GM21367 (cell line): Measurements from ENCODE around the gene WAS.
"Not testable (repeated sequence)": the region's sequence is repeated elsewhere in the genome, so short reads cannot be mapped to it uniquely, and the experiment has no call there.

Experiments
- ATAC-seq: cut with Tn5 transposase; IDR thresholded peaks from one replicate; pipeline ENCODE4 v1.9.1; 2021; ENCODE audit not compliant: unreplicated experiment

The WAS gene

DNA sequence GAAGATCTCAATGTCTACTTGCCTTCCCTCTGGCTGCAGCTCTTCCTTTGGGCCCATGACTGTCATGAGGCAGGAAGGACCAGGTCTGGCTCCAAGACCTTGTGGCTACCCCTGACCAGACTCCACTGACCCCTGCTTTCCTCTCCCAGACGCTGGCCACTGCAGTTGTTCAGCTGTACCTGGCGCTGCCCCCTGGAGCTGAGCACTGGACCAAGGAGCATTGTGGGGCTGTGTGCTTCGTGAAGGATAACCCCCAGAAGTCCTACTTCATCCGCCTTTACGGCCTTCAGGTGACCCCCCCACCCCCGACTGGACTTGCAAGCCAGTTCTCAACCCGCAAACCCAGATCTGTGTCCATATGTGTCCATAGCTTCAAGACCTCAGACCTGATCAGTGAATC lies 535 bp downstream of the WAS start:
- ATAC-seq = no peak

DNA sequence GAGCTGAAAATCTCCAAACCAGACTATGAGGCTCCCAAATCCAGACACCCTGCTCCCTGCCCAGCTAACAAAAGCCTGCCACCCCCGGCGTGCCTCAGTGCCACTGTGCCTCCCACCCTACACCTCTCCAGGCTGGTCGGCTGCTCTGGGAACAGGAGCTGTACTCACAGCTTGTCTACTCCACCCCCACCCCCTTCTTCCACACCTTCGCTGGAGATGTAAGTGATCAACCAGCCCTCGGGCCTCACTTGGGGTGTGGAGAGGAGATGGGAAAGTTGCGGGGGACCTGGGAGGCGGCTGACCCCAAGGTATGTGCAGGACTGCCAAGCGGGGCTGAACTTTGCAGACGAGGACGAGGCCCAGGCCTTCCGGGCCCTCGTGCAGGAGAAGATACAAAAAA lies 1.8 kb downstream of the WAS start:
- no peak for ATAC-seq

DNA sequence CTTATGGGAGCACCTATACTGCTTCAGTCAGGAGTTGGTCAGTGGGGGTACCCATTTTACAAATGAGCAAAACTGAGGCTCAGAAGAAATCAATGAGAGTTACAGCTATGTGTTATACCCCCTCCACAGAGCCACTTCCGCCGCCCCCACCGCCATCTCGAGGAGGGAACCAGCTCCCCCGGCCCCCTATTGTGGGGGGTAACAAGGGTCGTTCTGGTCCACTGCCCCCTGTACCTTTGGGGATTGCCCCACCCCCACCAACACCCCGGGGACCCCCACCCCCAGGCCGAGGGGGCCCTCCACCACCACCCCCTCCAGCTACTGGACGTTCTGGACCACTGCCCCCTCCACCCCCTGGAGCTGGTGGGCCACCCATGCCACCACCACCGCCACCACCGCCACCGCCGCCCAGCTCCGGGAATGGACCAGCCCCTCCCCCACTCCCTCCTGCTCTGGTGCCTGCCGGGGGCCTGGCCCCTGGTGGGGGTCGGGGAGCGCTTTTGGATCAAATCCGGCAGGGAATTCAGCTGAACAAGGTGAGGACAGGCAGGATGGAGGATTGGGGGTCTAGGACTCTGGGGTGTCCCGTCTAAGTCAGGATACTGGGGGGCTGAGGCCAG lies 5.0 kb downstream of the WAS start:
- no peak for ATAC-seq

DNA sequence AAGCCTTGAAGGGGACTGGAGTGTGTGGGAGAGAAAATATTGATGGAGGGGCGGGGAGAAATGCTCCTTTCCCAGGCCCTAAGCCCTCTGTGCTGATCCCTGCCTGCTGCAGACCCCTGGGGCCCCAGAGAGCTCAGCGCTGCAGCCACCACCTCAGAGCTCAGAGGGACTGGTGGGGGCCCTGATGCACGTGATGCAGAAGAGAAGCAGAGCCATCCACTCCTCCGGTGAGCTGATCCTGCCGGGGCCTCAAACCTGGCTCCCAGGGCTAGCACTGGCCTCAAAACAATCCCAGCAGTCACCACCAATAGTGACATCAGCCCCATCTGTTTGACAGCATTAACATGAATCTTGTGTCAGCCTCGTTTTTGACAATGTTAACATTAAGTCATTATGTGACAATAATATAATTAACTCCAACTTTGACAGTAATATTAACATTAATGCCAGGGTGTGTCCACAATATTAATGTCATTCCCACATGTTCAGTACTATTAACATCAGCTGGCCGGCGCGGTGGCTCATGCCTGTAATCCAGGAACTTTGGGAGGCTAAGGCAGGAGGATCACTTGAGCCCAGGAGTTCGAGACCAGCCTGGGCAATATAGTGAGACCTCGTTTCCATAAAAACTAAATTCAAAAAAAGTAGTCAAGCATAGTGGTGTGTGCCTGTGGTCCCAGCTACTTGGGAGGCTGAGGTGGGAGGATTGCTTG lies 5.8 kb downstream of the WAS start:
- ATAC-seq = no peak

DNA sequence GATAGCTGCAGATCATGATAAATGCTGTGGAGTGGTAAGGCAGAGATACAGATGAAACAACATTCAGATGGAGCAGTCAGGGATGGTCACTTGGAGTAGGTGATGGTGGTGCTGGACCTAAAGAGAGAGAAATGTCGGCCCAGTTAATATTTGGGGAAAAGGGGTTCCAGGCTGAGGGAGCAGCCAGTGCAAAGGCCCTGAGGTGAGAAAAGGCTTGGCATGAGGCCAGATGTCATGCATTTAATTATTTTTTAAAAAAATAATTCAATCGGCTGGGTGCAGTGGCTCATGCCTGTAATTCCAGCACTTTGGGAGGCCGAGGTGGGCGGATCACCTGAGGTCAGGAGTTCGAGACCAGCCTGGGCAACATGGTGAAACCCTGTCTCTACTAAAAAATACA lies 8.1 kb downstream of the WAS start:
- not testable (repeated sequence) for ATAC-seq

DNA sequence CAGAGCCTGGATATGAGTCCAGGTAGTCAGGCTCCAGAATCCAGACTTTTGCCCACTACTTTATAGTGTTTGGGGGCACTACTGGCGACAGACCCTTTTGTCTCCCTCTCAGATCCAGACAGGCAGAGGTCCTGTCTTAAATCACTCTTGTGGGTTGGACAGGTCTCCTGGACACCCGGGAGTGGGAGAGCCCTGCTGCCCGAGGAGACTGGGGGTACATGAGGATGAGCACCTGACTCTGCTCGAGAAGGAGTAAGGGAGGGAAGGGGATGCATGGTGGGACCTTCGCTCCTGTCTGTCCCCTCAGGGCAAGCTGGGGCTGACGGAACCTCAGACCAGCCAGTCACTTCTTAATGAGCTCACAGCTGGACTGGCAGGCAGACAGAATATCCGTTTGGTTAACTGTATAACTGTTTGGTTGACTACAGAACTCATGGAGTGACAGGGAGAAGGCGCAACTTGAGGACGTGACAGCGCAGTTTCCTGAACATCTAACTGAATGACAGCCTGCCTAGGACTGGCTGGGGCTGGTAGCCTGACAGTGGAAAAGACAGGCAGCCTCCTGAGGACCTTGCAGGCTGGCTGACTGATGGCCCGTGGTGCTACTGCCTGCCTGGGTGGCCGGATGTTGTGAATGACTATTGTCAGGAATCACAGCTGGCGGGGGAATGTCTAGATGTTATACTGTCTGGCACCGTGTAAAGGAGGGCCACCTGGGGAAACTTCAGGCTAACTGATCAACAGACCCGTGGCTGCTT lies 11.4 kb downstream of the WAS start:
- no peak for ATAC-seq

DNA sequence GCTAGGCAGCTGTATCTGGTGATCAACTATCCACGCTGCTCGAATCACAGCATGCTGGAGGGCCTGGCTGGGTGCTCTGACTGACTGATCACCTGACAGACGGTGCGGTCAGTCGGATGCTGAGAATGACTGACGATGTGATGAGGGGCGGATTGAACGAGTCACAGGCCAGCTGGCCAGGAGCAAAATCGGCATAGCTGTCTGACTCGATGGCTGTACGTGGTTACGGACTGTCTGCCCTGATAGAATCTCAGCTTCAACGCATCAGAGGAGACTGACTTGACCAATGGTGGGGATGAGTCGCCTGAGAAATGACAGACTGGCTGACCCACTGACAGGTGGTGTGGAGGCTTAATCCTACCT lies 11.9 kb downstream of the WAS start:
- ATAC-seq = no peak

DNA sequence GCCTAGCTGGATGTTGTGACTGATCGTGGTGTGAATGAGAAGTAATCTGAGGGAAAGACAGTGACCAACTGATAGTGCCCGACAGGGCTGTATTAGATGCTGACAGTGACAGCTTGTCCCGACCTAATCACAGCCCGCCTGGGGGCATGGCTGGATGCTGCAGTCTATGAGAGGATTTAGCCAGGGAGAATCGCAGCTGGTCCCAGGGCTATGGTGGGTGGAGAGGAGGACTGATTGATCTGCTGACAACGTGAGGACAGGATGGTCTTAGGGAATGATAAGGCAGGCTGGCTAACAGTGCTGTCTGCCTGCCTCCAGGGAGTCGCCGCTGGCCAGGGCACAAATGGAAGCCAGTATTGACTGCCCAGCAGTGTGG lies 12.3 kb downstream of the WAS start:
- no peak for ATAC-seq

DNA sequence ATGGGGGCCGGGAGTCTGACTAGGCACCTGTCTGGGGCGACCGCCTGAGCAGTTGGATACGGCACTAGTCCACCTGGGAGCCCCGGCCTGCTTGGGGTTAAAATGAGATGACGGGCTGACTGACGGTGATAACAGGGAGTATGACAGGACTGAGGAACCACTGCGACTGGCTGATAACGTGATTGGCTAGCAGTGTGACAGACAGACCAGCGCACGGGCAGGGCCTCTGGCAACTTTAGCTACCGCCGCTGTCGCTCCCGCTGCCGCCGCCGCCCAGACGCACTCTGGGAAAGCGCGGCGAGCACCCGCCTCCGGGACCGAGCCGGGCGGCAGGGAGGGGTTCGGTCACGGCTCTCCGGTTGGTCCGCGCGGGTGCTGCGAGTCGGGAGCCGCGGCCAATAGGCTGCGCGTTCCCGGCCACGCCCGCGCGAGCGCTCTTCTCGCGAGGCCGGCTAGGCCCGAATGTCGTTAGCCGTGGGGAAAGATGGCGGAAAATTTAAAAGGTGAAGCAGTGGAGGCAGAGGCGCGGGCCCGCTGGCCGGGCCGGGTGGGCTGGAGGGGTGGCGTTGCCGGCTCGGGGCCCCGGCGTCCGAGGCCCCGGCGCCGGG lies 12.8 kb downstream of the WAS start, which contains the start of gene SUV39H1:
SUV39H1 (plus strand) TSS at position 434 of the 608 bp plus-strand sequence; CDS start at position 485, 51 bp downstream.
- peak; percentile 91 for ATAC-seq

DNA sequence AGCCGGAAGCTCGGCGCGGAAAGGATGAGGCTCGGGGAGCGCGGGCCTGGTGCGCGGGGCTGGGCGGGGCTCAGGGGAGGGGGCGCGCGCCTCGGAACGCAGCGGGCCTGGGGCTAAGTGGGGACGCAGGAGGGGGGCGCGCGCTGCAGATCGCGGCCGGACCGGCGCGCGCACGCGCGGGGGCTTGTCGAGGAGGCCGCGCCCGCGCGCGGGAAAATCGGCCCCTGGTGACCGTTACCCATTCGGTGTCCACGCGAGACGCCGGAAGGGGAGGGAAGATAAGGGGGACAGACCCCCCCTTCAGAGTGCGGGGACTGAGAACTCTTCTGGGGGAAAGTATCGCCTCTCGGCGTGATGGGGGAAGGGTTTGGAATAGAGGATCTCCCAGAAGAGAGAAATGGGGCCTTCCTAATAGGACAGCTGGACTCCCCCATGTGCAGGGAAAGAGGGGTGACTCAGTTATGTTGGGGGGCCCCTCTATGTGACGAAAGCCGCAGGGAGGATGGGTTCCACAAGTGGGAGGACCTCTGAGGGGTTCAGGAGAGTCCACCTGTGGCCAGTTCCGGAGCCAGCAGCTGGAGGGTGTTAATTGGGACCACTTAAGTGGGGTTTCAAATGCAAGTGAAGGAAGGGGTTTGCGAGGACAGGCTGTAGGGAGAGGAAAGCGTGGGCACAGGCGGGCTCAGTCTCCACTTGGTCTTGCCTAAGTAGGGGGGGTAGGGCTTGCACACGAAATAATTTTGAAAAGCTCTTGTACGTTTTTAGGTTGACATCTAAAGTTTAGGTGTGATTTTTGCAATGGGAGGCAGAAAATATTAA lies 13.5 kb downstream of the WAS start:
- ATAC-seq = no peak

DNA sequence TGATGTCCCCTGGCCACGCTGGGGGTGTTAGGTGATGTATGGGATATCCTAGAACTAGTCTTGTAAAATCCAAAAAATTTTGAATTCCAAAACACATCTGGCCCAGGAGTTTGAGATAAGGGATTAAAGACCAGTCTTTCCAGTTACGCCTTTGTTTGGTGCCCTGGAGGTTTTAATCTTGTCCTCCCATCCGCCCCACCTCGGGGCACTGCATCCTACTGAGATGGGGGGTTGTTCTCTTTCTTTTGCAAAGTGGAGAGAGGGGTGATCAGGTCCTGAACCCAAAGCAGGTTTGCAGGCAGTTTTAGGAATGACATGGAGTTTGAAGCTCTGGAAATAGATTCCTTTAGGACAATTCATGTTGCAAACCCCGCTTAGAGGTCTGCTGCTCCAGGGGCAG lies 14.7 kb downstream of the WAS start:
- no peak for ATAC-seq

DNA sequence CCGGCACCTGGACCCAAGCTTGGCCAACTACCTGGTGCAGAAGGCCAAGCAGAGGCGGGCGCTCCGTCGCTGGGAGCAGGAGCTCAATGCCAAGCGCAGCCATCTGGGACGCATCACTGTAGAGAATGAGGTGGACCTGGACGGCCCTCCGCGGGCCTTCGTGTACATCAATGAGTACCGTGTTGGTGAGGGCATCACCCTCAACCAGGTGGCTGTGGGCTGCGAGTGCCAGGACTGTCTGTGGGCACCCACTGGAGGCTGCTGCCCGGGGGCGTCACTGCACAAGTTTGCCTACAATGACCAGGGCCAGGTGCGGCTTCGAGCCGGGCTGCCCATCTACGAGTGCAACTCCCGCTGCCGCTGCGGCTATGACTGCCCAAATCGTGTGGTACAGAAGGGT lies 16.6 kb downstream of the WAS start:
- ATAC-seq = no peak

DNA sequence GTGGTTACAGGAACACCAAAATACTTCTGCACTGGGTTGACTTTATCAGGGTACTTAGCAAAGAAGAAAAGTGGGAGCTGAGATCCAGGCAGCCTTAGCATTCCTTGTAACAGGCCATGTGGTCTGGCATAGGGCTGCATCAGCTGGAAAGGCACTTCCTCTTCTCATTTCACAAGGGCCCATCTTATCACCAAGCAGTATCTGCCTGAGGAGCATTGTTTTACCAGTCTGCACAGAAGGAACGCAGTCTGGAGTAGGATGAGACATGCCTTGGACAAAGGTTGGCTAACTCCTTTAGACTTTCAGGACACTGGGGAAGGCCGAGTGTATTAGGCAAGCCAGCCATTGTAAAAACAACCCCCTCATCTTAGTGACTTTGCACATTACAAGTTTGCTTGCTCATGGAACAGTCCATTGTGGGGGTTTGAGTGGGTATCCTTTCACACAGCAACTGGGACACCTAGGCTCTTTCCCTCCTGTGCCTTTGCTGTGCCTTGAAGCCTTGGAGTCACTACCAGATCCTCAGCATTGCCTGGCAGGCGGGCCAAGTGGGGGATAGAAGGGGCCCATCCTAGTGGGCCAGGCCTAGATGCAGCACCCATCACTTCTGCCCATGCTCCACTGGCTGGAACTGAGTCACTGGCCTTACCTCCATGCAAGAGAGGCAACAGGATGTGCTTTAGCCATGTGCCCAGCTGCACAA lies 17.5 kb downstream of the WAS start:
- no peak for ATAC-seq

DNA sequence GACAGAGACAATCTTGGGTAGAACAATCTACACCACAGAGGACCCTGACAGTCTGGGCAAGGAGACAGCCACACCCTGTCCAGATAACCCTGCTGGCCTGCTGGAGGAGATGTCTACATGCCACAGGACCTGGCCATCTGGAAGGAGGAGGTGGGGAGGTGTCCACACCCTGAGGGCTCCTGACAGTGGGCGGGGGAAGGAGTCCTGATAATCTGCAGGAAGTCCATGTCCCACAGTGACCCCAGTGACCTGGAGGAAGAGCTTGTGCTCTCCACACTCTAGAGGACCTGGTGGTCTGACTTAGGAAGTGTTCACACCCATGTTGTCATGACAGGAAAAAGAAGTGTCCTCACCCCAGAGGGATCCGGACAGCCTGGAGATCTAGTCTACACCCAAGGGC lies 18.4 kb downstream of the WAS start:
- no peak for ATAC-seq

DNA sequence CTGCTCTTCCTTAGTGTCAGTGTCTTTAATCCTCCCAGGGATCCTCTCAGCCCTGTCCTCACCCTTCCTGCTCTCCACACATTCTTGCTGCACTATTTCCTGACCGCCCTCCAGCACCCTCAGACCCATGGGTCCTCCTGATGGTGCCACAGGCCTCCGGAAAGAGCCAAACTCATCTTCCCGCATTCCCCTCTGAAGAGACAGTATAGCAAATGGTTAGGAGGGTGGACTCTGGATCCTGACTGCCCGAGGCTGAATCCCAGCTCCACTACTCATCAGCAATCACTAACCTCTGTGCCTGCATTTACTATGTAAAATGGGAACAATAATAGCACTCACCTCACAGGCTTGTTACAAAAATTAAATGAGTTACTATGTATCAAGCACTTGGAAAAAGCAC lies 19.1 kb downstream of the WAS start:
- no peak for ATAC-seq

DNA sequence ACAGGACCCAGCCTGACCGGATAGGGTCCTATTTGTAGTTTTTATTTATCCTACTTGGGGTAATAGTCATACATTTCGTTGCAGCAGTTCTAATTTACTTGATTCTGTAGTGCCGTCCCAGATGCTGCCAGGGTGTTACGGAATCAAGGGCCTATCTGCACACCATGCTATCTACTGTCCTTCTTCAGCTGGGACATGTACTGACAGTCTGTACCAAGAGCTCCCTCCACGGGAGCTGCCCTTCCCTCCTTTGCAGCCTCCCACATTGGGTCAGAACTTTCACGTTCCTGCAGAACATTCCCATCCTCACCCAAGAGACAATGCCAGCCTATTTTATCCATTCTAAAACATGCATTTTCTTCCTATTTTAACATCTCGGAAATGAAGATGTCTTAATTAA lies 19.6 kb downstream of the WAS start:
- ATAC-seq = no peak

DNA sequence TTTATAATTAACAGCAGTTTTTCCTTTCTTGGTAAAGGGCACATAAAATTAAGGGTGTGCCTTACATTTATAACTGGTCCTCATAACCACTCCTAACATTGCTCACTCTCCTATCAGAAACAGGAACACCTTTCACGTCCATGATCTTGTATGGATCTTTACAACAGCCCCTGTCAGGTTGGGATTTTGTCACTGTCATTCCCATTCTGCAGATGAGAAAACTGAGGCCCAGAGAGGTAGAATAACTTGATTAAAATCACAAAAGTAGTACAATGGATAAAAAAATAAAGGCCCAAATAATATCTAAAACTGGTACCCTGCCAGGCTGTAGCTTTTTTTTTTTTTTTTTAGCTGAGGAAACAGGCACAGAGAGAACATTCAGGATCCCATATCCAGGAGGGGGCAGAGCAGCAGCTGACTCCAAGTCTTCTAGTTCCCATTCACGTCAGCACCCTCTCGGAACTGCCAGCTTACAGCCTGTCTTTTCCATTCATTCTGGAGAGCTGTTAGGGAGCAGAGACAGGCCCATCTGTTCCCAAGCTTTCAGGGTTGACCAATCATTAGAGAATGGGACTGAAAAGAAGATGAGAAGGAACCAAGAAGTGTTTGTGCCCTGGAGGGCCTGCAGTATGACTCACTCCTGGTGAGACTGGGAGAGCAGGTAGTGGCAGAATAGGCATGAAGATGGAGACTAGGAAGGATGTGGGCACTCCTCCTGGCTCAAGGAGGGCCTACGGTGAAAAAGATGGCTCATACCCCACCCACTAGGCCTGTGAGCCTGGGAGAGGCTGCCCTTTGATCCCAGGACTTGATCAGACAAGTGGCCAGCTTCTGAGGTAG lies 20.3 kb downstream of the WAS start:
- ATAC-seq = no peak

DNA sequence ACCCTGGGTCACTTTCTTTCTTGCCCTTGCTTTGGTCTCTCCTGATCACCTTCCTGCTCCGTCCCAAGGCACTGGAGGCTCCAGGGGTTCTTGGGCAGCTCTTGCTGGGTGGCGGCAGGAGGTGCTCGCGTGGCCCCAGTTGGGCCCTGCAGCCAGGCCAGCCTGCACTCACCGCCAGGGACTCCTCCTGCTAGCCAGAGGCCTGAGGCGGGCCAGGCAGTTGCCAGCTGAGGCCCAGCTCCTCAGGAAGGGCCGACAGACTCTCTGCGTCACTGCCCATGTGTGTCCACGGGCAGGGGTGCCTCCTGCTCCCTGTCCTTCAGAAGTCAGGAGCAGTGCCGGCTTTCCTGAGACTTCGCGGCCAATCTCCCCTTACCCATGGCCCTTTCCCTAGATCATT lies 22.3 kb downstream of the WAS start:
- no peak for ATAC-seq

DNA sequence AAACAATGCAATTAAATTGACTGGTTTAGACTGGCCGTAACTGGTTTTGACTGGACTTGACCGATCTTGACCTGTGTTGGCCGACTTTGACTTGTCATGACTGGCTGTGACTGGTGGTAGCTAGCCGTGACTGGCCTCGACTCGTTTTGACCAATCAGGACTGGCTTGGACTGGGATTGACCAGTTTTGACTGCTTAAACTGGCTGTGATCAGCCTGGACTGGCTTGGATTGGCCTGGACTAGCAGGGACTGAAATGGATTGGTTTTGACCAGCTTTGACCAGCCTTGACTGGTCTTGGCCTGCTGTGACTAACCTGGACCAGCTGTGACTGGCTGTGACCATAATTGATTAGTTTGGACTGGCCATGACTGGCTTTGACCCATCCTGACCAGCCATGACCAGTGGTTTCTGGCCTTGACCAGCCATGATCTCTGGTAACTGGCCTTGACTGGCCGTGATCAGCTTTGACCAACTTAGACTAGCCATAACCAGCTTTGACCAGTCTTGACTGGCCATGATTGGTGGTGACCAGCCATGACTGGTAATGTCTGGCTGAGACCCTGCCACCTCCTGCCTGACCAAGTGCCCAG lies 26.0 kb downstream of the WAS start:
- no peak for ATAC-seq
